GM19023 (cell line): ENCODE measurements around the gene MEIS1.

Experiments
- ATAC-seq: cut with Tn5 transposase; IDR thresholded peaks from one replicate; pipeline ENCODE4 v1.9.1; 2021; ENCODE audit warnings: mild to moderate bottlenecking, moderate library complexity; ENCODE audit not compliant: unreplicated experiment

Gene MEIS1

DNA sequence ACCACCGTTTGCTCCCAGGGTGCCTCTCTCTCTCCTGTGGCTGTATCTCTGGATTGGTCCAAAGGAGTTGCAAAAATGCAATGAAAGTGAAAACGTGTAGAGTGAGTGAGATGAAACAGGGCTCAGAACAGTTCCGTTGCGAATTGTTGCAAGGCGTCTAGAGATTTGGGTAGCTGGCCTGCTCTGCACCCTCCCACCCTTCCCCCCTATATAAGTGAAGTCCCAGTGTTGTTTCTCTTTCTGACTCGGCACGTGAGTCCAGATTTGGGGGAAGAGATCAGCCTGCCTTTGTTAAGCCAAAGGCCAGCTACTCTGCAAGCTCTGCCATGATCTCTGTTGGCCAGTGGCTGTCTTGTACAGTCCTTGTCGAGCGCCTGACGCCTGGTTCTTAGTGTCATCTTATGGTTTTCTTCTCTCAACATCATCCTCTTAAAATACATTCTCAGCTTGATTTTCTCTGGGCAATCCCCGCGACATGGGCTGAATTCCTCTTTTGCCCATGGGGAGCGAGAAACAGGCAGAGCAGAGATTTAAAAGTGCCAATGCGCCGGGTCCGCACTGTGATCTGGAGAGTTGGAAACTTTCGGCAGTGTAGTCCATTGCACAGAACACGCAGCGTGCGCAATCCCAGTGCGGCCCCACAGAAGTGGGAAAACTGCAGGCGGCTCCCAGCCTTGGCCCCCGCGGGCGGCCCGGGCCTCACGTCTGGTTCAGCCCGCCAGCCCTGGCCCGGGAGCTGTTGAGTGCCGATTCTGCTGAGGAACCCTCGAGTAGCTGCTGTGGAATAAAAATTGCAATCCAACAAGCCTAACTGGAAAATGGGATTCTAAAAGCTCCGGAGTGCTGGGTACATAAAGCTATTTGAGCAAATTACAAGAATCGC is 9.3 kb downstream of the MEIS1 start:
- no peak for ATAC-seq

DNA sequence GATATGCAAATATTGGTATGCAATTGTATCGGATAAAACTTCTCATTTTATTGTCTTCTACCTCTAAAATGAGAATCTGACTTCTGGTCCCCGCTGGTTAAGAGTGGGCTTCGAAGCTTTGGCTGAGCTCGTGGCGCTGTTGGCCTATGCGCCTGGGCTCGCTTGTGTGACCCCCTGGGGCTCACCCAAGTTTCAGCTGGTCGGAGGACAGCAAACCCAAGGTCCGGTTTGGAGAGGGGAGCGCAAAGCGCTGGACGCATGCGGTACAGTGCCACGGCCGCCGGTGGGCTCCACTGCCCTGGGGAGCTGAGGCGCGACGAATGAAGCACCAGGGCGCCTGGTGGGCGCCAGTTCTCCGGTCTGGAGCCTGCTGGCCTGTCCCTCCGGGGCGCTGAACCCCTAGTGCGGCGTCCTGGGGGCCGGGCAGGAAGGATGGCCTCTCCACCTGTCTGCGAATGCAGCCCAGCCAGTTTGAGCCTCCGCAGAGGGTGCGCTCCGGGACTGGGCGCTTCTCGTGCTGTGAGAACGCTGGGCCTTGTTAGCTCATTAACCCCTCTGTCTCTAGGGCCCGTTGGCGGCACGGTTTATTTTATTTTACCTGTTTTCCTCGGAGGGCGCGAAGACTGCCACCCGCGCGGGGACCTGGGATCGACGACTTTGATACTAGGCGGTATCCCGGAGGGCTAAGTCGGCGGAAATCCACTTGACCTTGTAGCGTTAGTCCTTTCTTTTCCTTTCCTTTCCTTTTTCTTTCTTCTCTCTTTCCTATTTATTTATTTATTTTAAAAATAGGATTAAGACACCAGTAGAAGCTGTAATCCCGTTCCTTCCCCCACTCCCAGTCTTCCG is 10.4 kb downstream of the MEIS1 start:
- ATAC-seq, result no peak

DNA sequence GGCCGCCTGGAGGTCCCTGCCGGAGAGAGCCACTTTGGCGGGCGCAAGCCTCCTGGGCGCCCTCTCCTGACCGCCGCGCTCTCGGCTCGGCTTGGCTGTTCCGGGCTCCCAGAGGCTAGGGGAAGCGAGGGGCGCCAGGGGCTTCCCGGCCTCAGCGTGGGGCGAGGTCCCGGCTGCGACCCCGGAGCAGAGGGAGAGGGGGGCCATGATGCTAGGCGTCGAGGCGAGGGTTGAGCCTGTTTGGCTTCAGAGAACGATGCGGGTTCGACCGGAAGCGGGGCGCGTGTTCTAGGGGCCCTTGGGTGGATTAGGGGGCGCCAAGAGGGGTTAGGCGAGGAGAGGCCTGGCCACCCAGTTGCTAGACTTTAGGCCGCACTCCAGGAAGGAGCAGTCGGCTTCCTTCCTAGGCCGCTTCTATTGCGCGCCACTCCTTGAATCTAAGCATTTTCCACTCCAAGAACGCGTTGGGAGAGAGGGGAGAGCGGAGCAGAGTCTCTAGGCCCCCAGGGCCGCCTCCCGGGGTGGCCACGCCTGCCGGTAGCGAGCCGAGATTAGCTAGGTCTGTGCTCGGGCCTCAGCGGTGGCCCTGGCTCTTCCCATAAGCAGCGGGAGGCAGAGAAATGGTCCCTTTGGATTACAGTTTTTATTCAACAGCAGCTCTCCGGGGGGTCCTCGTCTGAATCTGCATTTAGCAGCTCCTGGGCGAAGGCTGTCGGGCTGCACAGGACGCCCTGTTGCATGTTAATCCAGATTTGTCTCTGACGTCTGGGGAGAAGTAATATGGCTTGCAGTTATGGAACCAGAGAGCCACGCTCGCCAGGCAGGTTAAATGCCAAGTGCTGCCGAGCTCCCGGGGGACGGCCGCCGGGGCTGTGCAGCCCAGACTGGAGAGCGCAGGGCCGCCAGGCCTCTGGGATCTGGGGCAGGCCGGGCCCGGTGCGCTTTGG is 11.3 kb downstream of the MEIS1 start:
- no peak for ATAC-seq

DNA sequence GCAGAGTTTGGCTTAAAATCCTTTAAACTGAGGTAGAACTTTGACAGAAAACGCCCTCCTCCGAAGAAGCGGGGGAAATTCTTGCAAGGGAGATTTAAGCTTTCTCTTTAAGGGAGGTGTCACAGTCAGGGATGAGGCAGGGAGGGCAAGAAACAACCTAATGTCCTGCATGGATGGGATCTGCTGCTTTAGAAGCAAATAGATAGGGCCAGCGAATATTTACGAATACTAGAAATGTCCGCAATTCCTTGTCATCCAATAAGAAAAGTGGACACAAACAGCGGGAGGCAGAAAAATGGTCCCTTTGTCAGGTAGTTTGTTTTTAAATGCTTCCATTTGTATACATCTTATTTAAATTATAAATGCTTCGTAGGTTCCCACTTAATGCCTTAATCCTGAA is 12.0 kb downstream of the MEIS1 start:
- ATAC-seq, result no peak

DNA sequence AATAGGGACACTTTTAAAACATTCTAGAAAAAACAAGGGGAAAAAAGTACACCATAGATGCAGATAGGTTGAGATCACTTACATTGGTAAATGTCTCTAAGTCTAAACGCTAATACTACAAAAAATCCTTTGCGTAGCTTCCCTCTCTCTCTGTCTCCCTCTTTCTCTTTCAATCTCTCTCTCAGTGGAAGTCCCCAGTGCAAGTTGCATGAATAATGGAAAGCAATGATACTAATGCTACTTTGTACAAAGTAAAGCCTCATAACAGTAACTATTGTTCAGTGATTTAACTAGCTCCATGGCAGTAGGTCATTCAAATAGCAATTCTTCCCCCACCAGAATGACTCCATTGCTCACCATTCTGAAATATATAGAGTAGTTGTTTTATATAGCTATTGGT is 12.8 kb downstream of the MEIS1 start:
- no peak for ATAC-seq

DNA sequence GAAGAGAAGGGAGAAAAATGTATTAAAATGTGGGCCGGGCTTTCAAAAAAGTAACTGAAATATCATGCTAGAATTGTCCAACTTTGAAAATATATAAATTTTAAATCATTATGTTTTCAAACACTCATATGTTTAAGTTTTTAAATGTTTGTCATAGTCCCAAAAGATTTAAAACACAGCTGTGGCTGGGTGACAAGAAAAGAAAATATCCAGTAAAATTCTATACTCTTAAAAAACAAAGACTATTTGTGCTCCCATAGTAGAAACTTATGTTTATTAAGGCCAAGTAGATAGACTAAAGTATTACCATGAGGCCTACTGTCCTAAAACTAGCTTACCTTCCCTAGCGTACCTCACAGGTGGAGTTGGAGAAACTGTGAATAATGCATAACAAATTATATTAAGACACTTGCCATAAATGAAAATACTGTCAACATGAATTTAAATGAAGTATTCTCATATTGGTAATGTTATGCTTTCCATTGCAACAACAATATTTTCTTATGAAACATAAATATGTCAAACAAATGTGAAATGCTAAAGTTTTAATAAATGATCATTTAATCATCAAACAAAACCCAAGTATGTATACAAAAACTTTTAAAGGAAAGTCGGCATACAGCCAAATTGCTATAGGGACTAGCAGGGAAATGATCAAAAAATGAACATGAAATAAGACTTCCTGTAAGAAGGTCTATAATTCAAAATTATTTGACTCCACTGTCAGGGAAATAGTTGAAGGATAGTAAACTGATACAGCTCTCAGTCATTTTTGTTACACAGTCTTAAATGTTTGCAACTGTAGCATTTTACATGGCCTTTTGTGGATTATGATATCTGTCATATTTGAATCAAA is 13.4 kb downstream of the MEIS1 start:
- no peak for ATAC-seq

DNA sequence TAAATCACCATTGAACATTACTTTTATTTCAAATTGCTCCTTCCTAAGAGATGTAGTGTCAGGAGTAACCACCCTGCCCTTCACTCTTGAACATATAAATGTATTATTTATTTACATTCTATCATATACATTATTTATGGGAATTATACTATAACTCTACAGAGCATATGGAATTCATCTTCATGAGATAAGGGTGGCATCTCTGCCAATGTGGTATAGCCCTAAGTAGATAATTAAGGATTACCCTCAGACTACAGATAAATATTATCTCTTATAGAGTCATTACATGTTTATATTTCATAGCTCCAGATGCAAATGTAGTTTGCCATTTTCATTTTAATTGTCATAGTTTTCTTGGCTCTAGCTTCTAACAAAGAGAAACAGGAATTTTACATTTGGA is 17.3 kb downstream of the MEIS1 start:
- no peak for ATAC-seq

DNA sequence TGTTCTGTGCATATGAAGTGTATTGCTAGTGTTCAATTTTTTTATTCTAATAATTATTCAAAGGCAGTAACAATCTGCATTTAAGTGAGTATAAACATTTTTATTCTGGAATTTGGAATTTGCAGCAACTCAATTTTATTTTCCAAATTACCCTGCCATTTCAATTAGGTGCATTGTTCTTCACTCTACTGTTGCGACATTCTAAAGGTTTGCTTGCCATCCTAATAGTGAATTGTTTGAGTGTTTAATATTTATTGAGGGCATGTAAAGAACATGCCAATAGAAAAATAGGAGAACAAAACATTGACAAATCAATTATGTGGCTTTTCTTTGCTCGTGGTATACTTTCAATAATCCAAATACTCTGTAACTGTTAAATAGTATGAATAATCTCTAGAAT is 18.0 kb downstream of the MEIS1 start:
- ATAC-seq, result no peak

DNA sequence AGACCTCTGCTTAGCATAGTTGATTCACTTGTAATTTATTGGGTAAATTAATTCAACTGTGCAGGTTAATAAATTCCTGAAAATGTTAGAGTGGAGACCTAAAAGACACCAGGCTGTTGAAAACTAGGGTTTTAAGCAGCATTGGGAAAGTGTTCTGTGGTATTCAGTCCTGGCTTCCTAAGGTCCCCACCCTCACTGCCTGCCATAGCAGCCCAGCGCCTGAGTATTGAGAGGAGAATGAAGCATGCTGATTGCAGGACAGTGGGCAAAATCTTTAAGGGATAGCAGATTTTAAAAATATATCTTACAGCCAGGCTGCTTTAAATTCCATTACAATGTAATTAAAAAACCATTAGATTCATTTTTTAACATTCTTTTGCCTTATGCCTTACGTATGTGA is 20.6 kb downstream of the MEIS1 start:
- no peak for ATAC-seq

DNA sequence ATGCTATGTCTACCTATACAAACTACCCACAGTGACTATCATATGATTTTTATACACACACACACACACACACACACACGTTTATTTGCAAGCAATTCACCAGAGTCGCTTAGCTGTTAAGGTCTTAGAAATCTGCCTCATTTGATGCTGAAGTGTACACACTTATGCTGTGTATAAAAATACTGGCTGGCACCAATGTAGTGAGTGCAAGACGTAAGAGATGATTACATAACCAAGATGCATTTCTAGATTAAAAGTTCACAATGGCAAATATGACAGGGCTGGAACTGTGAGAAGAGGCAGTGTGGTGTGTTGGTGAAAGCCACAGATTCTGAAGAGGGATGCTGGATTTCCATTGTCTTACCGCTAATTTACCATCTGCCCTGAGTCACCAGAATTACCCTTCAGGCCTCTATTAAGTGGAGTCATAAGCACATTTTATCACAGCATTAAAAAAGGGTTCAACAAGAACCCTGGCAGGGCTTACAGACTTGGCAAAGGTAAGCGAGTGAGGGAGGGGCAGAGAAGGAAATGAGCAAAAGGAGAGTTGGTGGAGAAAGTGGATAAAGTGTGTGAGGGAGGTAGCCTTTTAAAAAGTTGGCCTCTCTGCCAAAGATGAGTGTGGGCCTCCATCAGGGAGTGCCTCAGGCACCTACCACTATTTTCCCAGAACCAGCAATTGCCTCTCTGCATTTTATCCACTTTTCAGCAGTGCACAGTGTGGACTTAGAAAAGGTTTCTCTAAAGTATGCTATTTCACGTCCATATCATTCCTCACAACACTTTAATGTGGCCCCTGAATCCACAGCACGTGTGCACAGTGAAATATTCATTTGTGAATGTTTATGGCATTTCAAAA is 21.5 kb downstream of the MEIS1 start:
- no peak for ATAC-seq

DNA sequence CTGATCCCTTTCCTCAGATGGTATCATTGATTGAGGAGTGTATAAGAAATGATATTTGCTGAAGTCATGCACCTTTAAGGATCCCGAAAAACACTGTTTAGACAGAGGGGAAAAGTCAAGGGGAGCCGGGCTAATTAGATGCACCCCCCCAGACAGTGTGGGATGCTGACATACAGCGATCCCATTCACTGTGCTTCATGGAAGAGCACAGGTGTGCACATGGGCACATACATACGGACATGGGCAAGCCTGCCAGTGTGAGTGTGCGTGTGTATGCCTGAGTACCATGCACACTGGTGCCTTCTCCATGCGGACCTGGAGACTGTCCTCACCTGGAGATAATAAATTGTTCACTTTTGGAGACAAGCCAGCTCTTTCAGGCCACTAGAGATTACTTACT is 22.6 kb downstream of the MEIS1 start:
- no peak for ATAC-seq

DNA sequence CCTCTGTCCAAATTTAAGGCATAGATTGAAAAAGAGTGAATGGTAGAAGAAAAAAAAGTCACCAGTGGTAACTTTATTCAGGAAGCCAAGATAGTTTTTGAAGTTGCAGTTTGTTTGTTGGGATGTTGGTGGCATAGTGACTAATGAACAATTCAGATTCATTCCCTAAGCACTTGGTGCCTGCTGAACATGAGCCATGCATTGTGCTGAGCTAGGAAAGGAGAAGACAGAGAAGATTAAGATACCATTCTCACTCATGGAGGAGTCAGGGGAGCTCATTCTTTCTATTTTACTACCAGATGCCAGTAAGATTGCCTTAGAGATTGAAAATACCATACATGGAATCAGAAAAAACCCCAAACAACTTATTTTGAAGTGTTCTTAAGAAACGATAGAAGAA is 25.1 kb downstream of the MEIS1 start:
- ATAC-seq, result no peak

DNA sequence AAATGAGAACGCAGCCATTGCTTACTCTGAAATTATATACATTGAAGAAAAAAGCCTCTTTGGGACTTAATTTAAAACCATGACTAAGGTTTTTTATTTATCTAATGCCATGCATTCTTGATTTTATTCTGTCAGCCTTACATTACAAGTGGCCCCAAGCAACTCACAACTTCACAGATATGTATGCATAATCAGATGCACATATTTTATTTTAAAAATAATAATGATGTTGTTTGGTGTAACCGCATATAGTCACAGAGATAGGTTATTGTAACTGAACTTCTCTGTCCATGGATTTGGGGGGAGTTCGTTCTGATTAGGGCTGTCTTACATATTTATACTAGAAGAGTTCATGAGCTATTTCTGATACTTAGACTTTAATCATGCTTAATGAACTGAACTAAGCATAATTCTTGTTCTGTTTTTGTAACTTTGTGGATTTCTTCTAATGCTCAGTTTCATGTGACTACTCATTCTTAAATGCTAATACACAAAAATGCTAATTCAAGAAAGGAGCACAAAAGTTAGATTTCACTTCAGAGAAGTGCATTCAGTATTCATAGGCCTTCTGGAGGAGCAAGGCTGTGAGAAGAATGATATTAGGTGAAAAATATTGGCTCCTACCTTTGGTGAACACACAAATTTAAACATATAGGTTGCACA is 26.2 kb downstream of the MEIS1 start:
- ATAC-seq, result no peak

DNA sequence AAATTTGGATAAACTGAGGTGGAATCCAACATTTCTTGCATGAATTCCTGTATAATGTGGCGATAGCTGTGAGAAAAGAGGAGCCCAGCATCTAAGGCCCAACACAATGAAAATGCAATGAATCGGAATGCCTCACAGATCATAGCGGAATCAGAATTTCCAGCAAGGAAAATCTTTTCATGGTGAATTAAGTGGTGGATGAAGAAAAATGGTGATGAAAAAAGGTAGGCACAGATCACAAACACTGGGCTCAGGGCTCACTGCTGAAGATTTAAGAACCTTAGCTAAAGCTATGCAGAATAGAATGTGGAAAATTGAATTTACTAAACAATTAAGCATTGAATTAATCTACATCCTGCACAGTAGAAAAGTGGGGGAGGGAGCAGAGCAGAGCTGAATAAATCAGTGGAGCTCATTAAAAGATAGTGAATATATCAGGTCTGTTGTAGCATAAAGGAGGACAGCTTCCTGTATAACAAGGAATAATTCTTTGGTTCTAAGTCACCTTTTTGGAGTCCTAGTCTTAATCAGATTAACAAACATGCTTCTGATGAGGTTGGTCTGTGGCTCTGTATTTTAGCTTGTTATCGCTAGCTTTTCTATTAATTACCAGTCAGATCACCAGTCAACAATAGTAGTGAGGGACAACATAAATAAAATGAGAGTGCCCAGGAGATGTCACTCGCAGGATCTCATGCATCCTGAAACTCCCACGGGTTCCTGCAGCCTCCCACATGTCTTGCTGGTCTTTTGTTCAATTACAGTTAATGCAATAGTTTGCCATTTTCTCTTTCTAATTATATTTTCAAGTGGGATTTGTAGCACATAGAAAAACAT is 27.0 kb downstream of the MEIS1 start:
- no peak for ATAC-seq

DNA sequence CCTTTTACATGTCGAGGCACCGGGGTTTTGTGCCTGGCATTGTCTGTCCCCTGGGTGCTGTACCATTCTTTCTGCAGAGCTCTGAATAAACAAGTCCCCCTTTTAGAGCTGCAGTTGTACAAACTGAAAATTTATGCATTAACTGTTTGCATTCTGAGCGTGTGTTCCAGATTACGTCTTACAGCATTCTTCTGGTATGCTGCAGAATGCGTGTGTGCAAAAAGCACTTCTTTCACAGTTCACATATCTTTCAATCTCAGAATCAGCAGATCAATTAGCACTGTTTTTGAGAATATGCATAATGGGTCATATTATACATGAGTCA is 27.5 kb downstream of the MEIS1 start:
- ATAC-seq, result no peak

DNA sequence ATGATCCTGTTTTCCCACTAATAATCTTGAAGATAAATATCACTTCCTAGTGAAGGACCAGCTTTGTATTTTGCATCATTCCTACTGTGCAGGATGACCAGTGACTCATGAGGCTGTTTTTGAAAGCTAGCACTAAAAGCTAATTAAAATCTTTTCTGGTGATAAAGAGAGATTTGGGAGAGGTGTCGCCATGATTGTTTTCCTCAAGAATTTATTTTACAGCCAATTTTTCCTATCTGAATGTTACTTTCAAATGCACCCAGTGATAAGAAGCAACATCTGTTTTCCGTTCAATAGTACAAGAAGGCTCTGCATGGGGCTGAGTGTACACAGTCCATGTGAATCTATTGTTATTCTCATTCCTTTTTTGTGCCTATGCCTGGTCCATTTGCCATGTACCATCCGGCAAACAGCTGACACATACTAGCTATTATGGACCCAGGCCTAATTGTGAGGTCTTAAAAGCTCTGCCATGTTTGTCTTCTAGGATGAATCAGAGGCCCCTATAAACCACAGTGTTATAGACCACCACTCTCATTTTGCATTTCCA is 28.4 kb downstream of the MEIS1 start:
- no peak for ATAC-seq

DNA sequence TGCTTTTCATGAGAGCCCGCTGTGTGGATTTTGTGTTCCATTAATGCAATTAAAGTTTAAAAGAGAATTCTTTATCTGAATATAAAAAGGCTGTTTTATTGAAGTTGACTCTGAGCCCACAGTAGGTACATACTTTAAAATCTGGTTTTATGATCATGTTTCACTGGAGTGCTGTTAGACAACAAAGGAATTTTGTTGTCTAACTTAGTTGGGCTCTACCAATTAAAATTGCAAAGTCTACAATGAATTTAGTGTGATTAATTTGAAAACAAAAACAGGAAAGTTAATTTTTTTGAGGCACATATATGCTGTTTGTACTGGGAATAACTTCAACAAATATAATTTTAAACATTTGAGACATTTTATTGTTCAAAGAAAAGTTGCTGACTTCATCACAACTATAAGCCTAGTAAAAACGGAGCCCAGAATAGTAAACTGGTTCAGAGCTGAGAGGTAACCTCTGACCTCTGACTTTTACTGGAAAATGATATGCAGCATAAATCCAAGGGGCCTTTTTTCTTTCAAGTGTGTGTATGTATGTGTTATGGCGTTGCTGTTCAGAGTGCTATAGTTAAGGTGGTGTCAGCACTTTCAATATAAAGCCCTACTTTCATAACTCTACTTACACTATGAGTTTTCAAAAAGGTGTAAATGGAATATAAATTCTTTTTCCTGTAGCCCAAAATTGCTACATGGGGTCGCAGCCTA is 30.2 kb downstream of the MEIS1 start:
- ATAC-seq, result no peak
